Heart left ventricle (tissue), 16 donors: Measurements from ENCODE around the gene ARL4C. TPM values are rescaled to one million over a fixed set of nuclear protein-coding genes. Genes with fewer than 3 reads are reported as not detected.

ENCODE experiments used
- ATAC-seq, 4 donors: fragments of 200-7000 bp; cut with Tn5 transposase; one replicate each; pipeline ENCODE4 v1.9.1; 2020 to 2022; ENCODE audit warnings: moderate library complexity in 4 of 4, mild to moderate bottlenecking in 3 of 4, moderate number of reproducible peaks in 1 of 4
- DNase-seq, 5 donors: peaks; one replicate each; pipeline ENCODE4 v3.0.0-alpha.2; 2020
- H3K27ac ChIP-seq, 12 donors: fragments of 200-600 bp; sonication (generic) in 4 of 12; one replicate each; pipeline versions ENCODE4 v1.5.0 to v1.8.0; 2016 to 2022; ENCODE audit warnings: mild to moderate bottlenecking in 2 of 12
- H3K27me3 ChIP-seq, 9 donors: fragments of 200-600 bp; sonication (generic) in 2 of 9; one replicate each; pipeline versions ENCODE4 v1.5.1 to v1.8.0; 2016 to 2022; ENCODE audit warnings: mild to moderate bottlenecking in 3 of 9
- H3K36me3 ChIP-seq, 9 donors: fragments of 200-600 bp; sonication (generic) in 2 of 9; one replicate each; pipeline versions ENCODE4 v1.5.0 to v1.8.0; 2018 to 2022; ENCODE audit warnings: mild to moderate bottlenecking in 2 of 9
- H3K4me1 ChIP-seq, 12 donors: fragments of 200-600 bp; sonication (generic) in 4 of 12; one replicate each; pipeline versions ENCODE4 v1.5.0 to v1.8.0; 2016 to 2022; ENCODE audit warnings: mild to moderate bottlenecking in 3 of 12
- H3K4me3 ChIP-seq, 12 donors: fragments of 200-600 bp; sonication (generic) in 4 of 12; one replicate each; pipeline versions ENCODE4 v1.5.0 to v1.8.0; 2017 to 2022; ENCODE audit warnings: mild to moderate bottlenecking in 9 of 12, moderate library complexity in 4 of 12
- H3K9me3 ChIP-seq, 12 donors: fragments of 200-600 bp; sonication (generic) in 4 of 12; one replicate each; pipeline versions ENCODE4 v1.5.0 to v1.8.0; 2016 to 2022; ENCODE audit warnings: mild to moderate bottlenecking in 1 of 12
- POLR2A ChIP-seq, 2 donors: fragments of 450-650 bp; IDR thresholded peaks; one replicate each; pipeline ENCODE4 v1.6.1; 2017; ENCODE audit warnings: antibody characterized with exemption in 2 of 2, mild to moderate bottlenecking in 2 of 2, moderate library complexity in 2 of 2
- WGBS, 4 donors: extraction: QIAGEN DNeasy Blood & Tissue Kit in 2 of 4; methylation state at CpG; one replicate each; pipeline versions ENCODE4 v1.1.5 to v1.1.7; 2013 to 2018; 5-methylcytosine and 5-hydroxymethylcytosine counted together
- intact Hi-C, 10 donors: fragments of 100-400 bp; cut with DNase I; formaldehyde crosslinking; loops; one replicate each; pipeline versions ENCODE4 v1.11.1 to v1.14.2; 2022
- polyA plus RNA-seq, 2 donors: library from polyadenylated mRNA; stranded (reverse); fragments of 200-250 nt; gene quantifications; one replicate each; pipeline ENCODE4 v1.2.3, GENCODE V29; 2013
- total RNA-seq, 9 donors: library from RNA; depleted of rRNA in 2 of 9; stranded (reverse); fragments of >200 nt in 2 of 9; fragmentation: NEBNext Ultra II Directional in 3 of 9; extraction: Animal tissue kit (Norgen Biotek cat#: 25700) in 3 of 9; gene quantifications; one replicate each; pipeline versions ENCODE4 v1.1.0 to v1.2.4, GENCODE V29; 2016 to 2023
- TF ChIP-seq, protein P1 (sequence below), 12 donors: fragments of 200-600 bp; sonication (generic) in 4 of 12; IDR thresholded peaks; one replicate each; pipeline versions ENCODE4 v1.5.0 to v1.8.0; 2018 to 2022; ENCODE audit warnings: antibody characterized with exemption in 12 of 12, mild to moderate bottlenecking in 5 of 12
- donor health status: ischemic (EF 13 %, LVEDD 7.1; RV severe dilation, severe dysfunction).
- donor health status: healthy with polysubstance abuse.
- donor health status: DM: no; HTN: yes; CAD: no.
- donor health status: DM: no; HTN: no; CAD: no.
- donor health status: ischemic (EF 25% LVEDD 6.9; RV normal size, moderate dysfunction).
- donor health status: ischemic (EF 25% LVEDD 5.7; RV mildly dilated, moderate dysfunction).
- donor health status: healthy.
- donor health status: DM: yes; HTN: yes; CAD: no.
- donor health status: ischemic (EF 35%, LVEDD 5.7; RV mildly dilated, moderate dysfunction).
- donor health status: nonischemic (EF 11% LVEDD 7.7; RV severe dilation, severe dysfunction).
- donor health status: DM: yes; HTN: yes; CAD: no.
- donor health status: PGD.
- donor health status: ischemic (EF 29% LVEDD 5.4; RV normal size, mild dysfunction).
- donor health status: nonischemic (EF 23%, LVEDD 6.1; RV moderate dilation, normal function).

ARL4C gene
- total and polyA plus RNA-seq, 11 donors: 0.80 to 16.3 (median 2.2) TPM

DNA sequence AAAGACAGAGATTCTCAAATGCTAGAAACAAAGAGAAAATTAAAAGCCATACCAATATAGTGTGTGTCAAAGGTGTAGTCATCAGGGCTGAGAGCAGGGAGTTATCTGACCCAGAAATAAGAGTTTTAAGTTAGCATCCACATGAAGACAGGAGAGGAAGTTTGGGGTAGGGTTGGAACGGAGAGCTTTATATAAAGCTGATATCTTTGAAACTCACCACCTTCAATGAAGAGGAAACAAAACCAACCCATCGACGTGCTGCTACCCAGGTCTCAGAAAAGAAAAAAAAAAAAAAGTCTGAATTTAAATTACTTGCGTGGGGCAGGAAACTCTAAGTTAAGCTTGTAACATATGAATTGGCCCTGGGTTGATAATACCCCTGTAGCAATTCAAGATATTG lies 42.4 kb downstream of the ARL4C start:
- DNase-seq: no peak
- Histone ChIP-seq H3K27ac (peak overlapping the region in 1 of 12 donors; percentile 68), H3K27me3 (peaks cover 0 to 3% (median 0%) of the 10 kb centered on the region in 9 donors), H3K4me3 (peak overlapping the region in 1 of 12 donors; percentile 46), H3K9me3 (peaks cover 0 to 12% (median 0%) of the 10 kb centered on the region in 12 donors), H3K4me1 (peaks cover 0 to 10% (median 0%) of the 10 kb centered on the region in 12 donors), H3K36me3 (no peaks in the 10 kb centered on the region)
- TF ChIP-seq, protein P1, sequence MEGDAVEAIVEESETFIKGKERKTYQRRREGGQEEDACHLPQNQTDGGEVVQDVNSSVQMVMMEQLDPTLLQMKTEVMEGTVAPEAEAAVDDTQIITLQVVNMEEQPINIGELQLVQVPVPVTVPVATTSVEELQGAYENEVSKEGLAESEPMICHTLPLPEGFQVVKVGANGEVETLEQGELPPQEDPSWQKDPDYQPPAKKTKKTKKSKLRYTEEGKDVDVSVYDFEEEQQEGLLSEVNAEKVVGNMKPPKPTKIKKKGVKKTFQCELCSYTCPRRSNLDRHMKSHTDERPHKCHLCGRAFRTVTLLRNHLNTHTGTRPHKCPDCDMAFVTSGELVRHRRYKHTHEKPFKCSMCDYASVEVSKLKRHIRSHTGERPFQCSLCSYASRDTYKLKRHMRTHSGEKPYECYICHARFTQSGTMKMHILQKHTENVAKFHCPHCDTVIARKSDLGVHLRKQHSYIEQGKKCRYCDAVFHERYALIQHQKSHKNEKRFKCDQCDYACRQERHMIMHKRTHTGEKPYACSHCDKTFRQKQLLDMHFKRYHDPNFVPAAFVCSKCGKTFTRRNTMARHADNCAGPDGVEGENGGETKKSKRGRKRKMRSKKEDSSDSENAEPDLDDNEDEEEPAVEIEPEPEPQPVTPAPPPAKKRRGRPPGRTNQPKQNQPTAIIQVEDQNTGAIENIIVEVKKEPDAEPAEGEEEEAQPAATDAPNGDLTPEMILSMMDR (IDR thresholded peaks at IDR 0.05): no peak
- TF ChIP-seq POLR2A (IDR thresholded peaks at IDR 0.05): no peak
- 56 to 69% (median 60%) methylated on average over 4 of the region's 4 CpGs for WGBS, 4 donors
- no peak for ATAC-seq
- intact Hi-C loops: no loop called here

- Histone ChIP-seq H3K4me1 (peaks cover 0 to 11% (median 0%) of the 10 kb centered on the region in 12 donors), H3K9me3 (peaks cover 0 to 8% (median 0%) of the 10 kb centered on the region in 12 donors), H3K27ac (peak overlapping the region in 1 of 12 donors; percentile 68), H3K27me3 (peaks cover 0 to 3% (median 0%) of the 10 kb centered on the region in 9 donors), H3K4me3 (peak overlapping the region in 1 of 12 donors; percentile 46), H3K36me3 (no peaks in the 10 kb centered on the region)
- WGBS, 4 donors: 71 to 90% (median 85%) methylated on average over 5 of the region's 5 CpGs
- no peak for DNase-seq
- intact Hi-C loops: no loop called here
- TF ChIP-seq, protein P1 (IDR thresholded peaks at IDR 0.05): no peak
- no peak for TF ChIP-seq POLR2A (IDR thresholded peaks at IDR 0.05)
- no peak for ATAC-seq
Observed at GRCh38 chr2:234453216-234453615, 43.7 kb downstream of the ARL4C start.

- 73 to 84% (median 78%) methylated on average over 4 of the region's 4 CpGs for WGBS, 4 donors
- H3K36me3 ChIP-seq: no peaks in the 10 kb centered on the region
- TF ChIP-seq, protein P1 (IDR thresholded peaks at IDR 0.05): no peak
- no peak for TF ChIP-seq POLR2A (IDR thresholded peaks at IDR 0.05)
- H3K27me3 ChIP-seq: peaks cover 0 to 3% (median 0%) of the 10 kb centered on the region in 9 donors
- DNase-seq (no peak), ATAC-seq (no peak)
- no peaks in the 10 kb centered on the region for H3K9me3 ChIP-seq
- intact Hi-C loops: no loop called here
- H3K4me3 ChIP-seq: no peak overlapping the region
- peak overlapping the region in 1 of 12 donors; percentile 8 for H3K27ac ChIP-seq
- H3K4me1 ChIP-seq: peaks cover 0 to 15% (median 0%) of the 10 kb centered on the region in 12 donors
Observed at GRCh38 chr2:234451852-234452625, 44.8 kb downstream of the ARL4C start.

- ATAC-seq: no peak
- Histone ChIP-seq H3K27ac (peak overlapping the region in 1 of 12 donors; percentile 8), H3K36me3 (no peaks in the 10 kb centered on the region), H3K9me3 (no peaks in the 10 kb centered on the region), H3K4me1 (peaks cover 0 to 23% (median 2%) of the 10 kb centered on the region in 12 donors), H3K27me3 (peaks cover 0 to 3% (median 0%) of the 10 kb centered on the region in 9 donors), H3K4me3 (no peak overlapping the region)
- no peak for TF ChIP-seq POLR2A (IDR thresholded peaks at IDR 0.05)
- TF ChIP-seq, protein P1 (IDR thresholded peaks at IDR 0.05): no peak
- 86 to 100% (median 96%) methylated on average over 2 of the region's 2 CpGs for WGBS, 4 donors
- intact Hi-C loops: no loop called here
- DNase-seq: no peak
Observed at GRCh38 chr2:234451242-234451641, 45.6 kb downstream of the ARL4C start.
